HepG2 (cell line): ENCODE results near the gene COMT. TPM values are rescaled to one million over a fixed set of nuclear protein-coding genes. Genes with fewer than 3 reads are reported as not detected.

Source experiments
- ATAC-seq: fragments of 200-7000 bp; cut with Tn5 transposase; 3 replicates; pipeline ENCODE4 v1.9.1; 2020; ENCODE audit warnings: mild to moderate bottlenecking, moderate library complexity
- BruUV-seq: library from RNA; stranded (reverse); fragments of 400-500 nt; replicated peaks from 2 replicates; lab custom pipeline; 2021; lab: Mats Ljungman, UMichigan
- CTCF ChIA-PET: fragments of 300-600 bp; formaldehyde crosslinking; extraction: SDS; loops from one replicate; lab custom pipeline; 2021; ENCODE audit warnings: low total read pairs, inconsistent platforms, low intra/inter-chr PET ratio; lab: Yijun Ruan, JAX
- POLR2A ChIA-PET: fragments of 350-600 bp; sonication (Branson Sonifier 250); formaldehyde crosslinking; loops from one replicate; lab custom pipeline; 2020; ENCODE audit warnings: antibody characterized with exemption, inconsistent platforms; lab: Yijun Ruan, JAX
- DNase-seq: peaks from one replicate; pipeline ENCODE4 v3.0.0-alpha.2; 2015; ENCODE audit warnings: low spot score
- FAIRE-seq: peaks from 3 replicates; lab custom pipeline; 2011; peaks lifted over from hg19 to GRCh38; lab: Jason Lieb, UNC
- H2AFZ ChIP-seq: one replicate; pipeline ENCODE4 v1.6.1; 2011; ENCODE audit warnings: low read length, inconsistent platforms
- H3K27ac ChIP-seq: fragments of 300-600 bp; 3 replicates; pipeline ENCODE4 v1.8.0; 2011; ENCODE audit warnings: mixed run types, mild to moderate bottlenecking, mixed read lengths, low read length, inconsistent platforms; ENCODE audit not compliant: insufficient read depth; ENCODE audit errors: extremely low read length
- H3K27me3 ChIP-seq, 2 experiments: fragments of 200-600 bp in 1 of 2; 2 replicates in 1 of 2; 3 replicates in 1 of 2; pipeline versions ENCODE4 v1.6.0 to v1.8.0; 2011; ENCODE audit warnings: low read length in 2 of 2, mild to moderate bottlenecking in 2 of 2, moderate library complexity in 2 of 2, inconsistent platforms in 1 of 2; ENCODE audit not compliant: insufficient read depth in 2 of 2, control insufficient read depth in 1 of 2
- H3K36me3 ChIP-seq, 2 experiments: fragments of 200-600 bp in 1 of 2; replicated peaks in 1 of 2; 2 replicates in 1 of 2; 3 replicates in 1 of 2; pipeline versions ENCODE4 v1.5.1 to v1.8.0; 2011; ENCODE audit warnings: low read length in 2 of 2, inconsistent platforms in 1 of 2; ENCODE audit not compliant: insufficient read depth in 2 of 2, control insufficient read depth in 1 of 2
- H3K4me1 ChIP-seq: 2 replicates; pipeline ENCODE4 v1.5.1; 2012; ENCODE audit warnings: low read length, inconsistent platforms; ENCODE audit not compliant: insufficient read depth
- H3K4me2 ChIP-seq: 2 replicates; pipeline ENCODE4 v1.6.0; 2011; ENCODE audit warnings: low read depth, low read length, inconsistent platforms
- H3K4me3 ChIP-seq, 3 experiments: fragments of 200-600 bp in 1 of 3; sonication (generic), shearing (Covaris generic) in 1 of 3; replicated peaks in 1 of 3; 2 replicates each; pipeline ENCODE4 v1.5.1; 2011 to 2016; ENCODE audit warnings: low read length in 3 of 3, inconsistent platforms in 2 of 3, low read depth in 2 of 3, mild to moderate bottlenecking in 2 of 3, control low read depth in 1 of 3, mixed read lengths in 1 of 3; ENCODE audit not compliant: insufficient read depth in 1 of 3
- H3K79me2 ChIP-seq: one replicate; pipeline ENCODE4 v1.6.1; 2011; ENCODE audit warnings: low read length, inconsistent platforms; ENCODE audit not compliant: insufficient read depth
- H3K9ac ChIP-seq: 2 replicates; pipeline ENCODE4 v1.6.0; 2011; ENCODE audit warnings: mild to moderate bottlenecking, low read depth, low read length, inconsistent platforms; ENCODE audit not compliant: insufficient read depth
- H3K9me3 ChIP-seq: 2 replicates; pipeline ENCODE4 v1.5.1; 2012; ENCODE audit warnings: mild to moderate bottlenecking, low read length
- H4K20me1 ChIP-seq: 2 replicates; pipeline ENCODE4 v1.6.0; 2011; ENCODE audit warnings: inconsistent platforms, mild to moderate bottlenecking, low read length, moderate library complexity; ENCODE audit not compliant: insufficient read depth
- AKAP8 ChIP-seq: sonication (generic); formaldehyde crosslinking; IDR thresholded peaks from 2 replicates; pipeline ENCODE4 v1.5.1; 2020; ENCODE audit warnings: mild to moderate bottlenecking, missing genetic modification reagents
- ATF7-NPFF ChIP-seq: sonication (generic); formaldehyde crosslinking; IDR thresholded peaks from 2 replicates; pipeline ENCODE4 v1.8.1; 2023; ENCODE audit warnings: mild to moderate bottlenecking, low read depth, missing genetic modification reagents, moderate library complexity
- DZIP1 ChIP-seq: sonication (generic); formaldehyde crosslinking; IDR thresholded peaks from 2 replicates; pipeline ENCODE4 v1.5.0; 2020; ENCODE audit warnings: mild to moderate bottlenecking, missing genetic modification reagents
- EED ChIP-seq: sonication (generic); formaldehyde crosslinking; IDR thresholded peaks from 2 replicates; pipeline ENCODE4 v1.5.0; 2020; ENCODE audit warnings: mild to moderate bottlenecking, missing genetic modification reagents
- FOXO4 ChIP-seq: sonication (generic); formaldehyde crosslinking; conservative IDR thresholded peaks from 2 replicates; pipeline ENCODE4 v1.8.1; 2023; ENCODE audit warnings: missing genetic modification reagents
- SMAD1 ChIP-seq: sonication (generic); formaldehyde crosslinking; IDR thresholded peaks from 2 replicates; pipeline ENCODE4 v1.4.0; 2020; ENCODE audit warnings: missing genetic modification reagents, low read depth, mild to moderate bottlenecking, borderline replicate concordance
- ZMAT5 ChIP-seq: sonication (generic); formaldehyde crosslinking; IDR thresholded peaks from 2 replicates; pipeline ENCODE4 v1.5.0; 2020; ENCODE audit warnings: mild to moderate bottlenecking, low read depth, missing genetic modification reagents, borderline replicate concordance
- ZNF431 ChIP-seq: sonication (generic); formaldehyde crosslinking; IDR thresholded peaks from 2 replicates; pipeline ENCODE4 v1.9.0; 2022; ENCODE audit warnings: missing genetic modification reagents, low read depth, mild to moderate bottlenecking, borderline replicate concordance
- ZNF75D ChIP-seq: sonication (generic); formaldehyde crosslinking; IDR thresholded peaks from 2 replicates; pipeline ENCODE4 v1.8.1; 2023; ENCODE audit warnings: missing genetic modification reagents, mild to moderate bottlenecking, borderline replicate concordance
- ZXDC ChIP-seq: sonication (generic); formaldehyde crosslinking; IDR thresholded peaks from 2 replicates; pipeline ENCODE4 v1.5.0; 2020; ENCODE audit warnings: mild to moderate bottlenecking, missing genetic modification reagents
- WGBS: methylation state at CpG from one replicate; pipeline ENCODE4 v1.1.6; 2017; ENCODE audit warnings: low lambda C conversion rate; 5-methylcytosine and 5-hydroxymethylcytosine counted together
- in situ Hi-C: cut with HindIII; loops from 2 replicates; pipeline ENCODE4 v1.10.0; 2017; ENCODE audit warnings: low pct_unique_long_range_greater_than_20kb; ENCODE audit not compliant: extremely low pct_ligation_motif_present
- intact Hi-C: fragments of 100-400 bp; cut with micrococcal nuclease; formaldehyde crosslinking; loops from one replicate; pipeline ENCODE4 v1.10.0; 2022; ENCODE audit not compliant: unreplicated experiment
- polyA plus RNA-seq, 8 experiments: library from polyadenylated mRNA; depleted of rRNA in 3 of 8; stranded (reverse) in 7 of 8; unstranded in 1 of 8; fragments of >200 nt; fragmentation: Illumina TruSeq in 4 of 8; extraction: Trizol in 4 of 8; gene quantifications; 2 replicates each; pipeline versions ENCODE4 v1.2.1 to v1.2.3, GENCODE V29; 2011 to 2016; ENCODE audit warnings: low read depth in 4 of 8, missing spikeins in 1 of 8, mixed read lengths in 1 of 8; ENCODE audit not compliant: insufficient read depth in 1 of 8
- total RNA-seq, 5 experiments: library from RNA; depleted of rRNA; stranded (reverse); fragments of >200 nt; fragmentation: Illumina TruSeq; extraction: Trizol; gene quantifications; 2 replicates each; pipeline ENCODE4 v1.2.3, GENCODE V29; 2016; ENCODE audit warnings: low read depth in 1 of 5

The COMT gene
- total and polyA plus RNA-seq, 2 of the 13 experiments (the other 11 are each of a cell fraction or from before 2014, with no cell fraction given) = 156 to 162 TPM

- peak; percentile 74; the same call in 1 of the 2 replicates for TF ChIP-seq SMAD1
- TF ChIP-seq ZXDC (CRISPR knock-in tag) = no peak
- peak; percentile 90; the same call in 1 of the 2 replicates for TF ChIP-seq EED (CRISPR knock-in tag)
- peak; percentile 97; the same call in 1 of the 2 replicates for TF ChIP-seq AKAP8 (CRISPR knock-in tag)
- TF ChIP-seq, all 625 proteins: peak for 276
Measured at GRCh38 chr22:19970479-19971275, 29.1 kb downstream of the COMT start (continued).

GRCh38 chr22:19971276-19972124 is 29.9 kb downstream of the COMT start:
- ChIA-PET CTCF (interaction anchor here (1.2 to 2.3 kb wide), 3 partner anchors 42 to 158 kb away, joined by 4 to 35 read pairs (median 12); no protein-coding TSS in a partner anchor), POLR2A (interaction anchor here (0.9 to 3.2 kb wide), 7 partner anchors 9 to 44 kb away, joined by 3 to 13 read pairs (median 7); no protein-coding TSS in a partner anchor)
- no peaks in the 10 kb centered on the region for H3K27me3 ChIP-seq
- no peak for FAIRE-seq
- in situ Hi-C loops = loop anchor here (5.0 kb wide), 1 partner anchor 41 kb away; no protein-coding TSS in a partner anchor
- peak; percentile 17 for ATAC-seq
- H3K9ac ChIP-seq = peak overlapping the region; percentile 54
- H3K79me2 ChIP-seq = no peaks in the 10 kb centered on the region
- WGBS = 54% methylated on average over 9 of the region's 28 CpGs
- no peaks in the 10 kb centered on the region for H3K9me3 ChIP-seq
- no TSS peak for BruUV-seq
- H3K4me1 ChIP-seq = peaks cover 51% of the 10 kb centered on the region
- no peak overlapping the region for H2AFZ ChIP-seq
- no peak for DNase-seq
- H3K4me2 ChIP-seq = peak overlapping the region; percentile 51
- H3K36me3 ChIP-seq = peaks cover 10 to 23% of the 10 kb centered on the region in 2 experiments; a peak in 4 of 5 replicates
- H3K27ac ChIP-seq = peak overlapping the region; percentile 79
- H4K20me1 ChIP-seq = no peaks in the 10 kb centered on the region
- peak overlapping the region in 1 of 3 experiments; percentile 22; a peak in 1 of 6 replicates for H3K4me3 ChIP-seq
- intact Hi-C loops = no loop called here
- TF ChIP-seq ZMAT5 (CRISPR knock-in tag) (0 out of 2 replicates have a peak, but pooled peaks have one; percentile 77), FOXO4 (CRISPR knock-in tag) (no peak), ZNF75D (CRISPR knock-in tag) (no peak), ZNF431 (CRISPR knock-in tag) (0 out of 2 replicates have a peak, but pooled peaks have one; percentile 44), DZIP1 (CRISPR knock-in tag) (0 out of 2 replicates have a peak, but pooled peaks have one; percentile 13), ATF7-NPFF (peak; percentile 71; the same call in 1 of the 2 replicates)
